DMS 273 treated with DMSO at 0.1 percent for 48 hours (cell line): ENCODE data around the gene AFF3.

Experiments
- DNase-seq: peaks from one replicate; lab custom pipeline; 2025; lab: John Stamatoyannopoulos, UW

Gene AFF3

DNA sequence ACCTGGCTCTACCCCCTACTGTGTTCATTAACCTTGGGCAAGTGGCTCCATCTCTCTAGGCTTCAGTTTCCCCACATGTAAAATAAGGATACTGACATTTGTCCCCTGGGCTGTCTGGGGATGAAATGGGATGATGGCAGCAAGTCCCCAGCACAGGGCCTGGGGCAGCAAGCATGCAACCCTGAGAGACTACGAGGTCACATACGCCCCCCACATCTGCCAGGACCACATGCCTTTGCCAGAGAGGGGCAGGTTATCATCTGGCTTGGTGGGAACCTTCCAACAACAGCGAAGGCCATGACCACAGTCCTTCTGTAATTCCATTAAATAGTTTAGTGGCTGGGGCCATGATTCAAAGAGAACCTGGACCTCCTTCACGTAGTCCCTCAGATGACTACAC is 506.7 kb downstream of the AFF3 start:
- DNase-seq = no peak

DNA sequence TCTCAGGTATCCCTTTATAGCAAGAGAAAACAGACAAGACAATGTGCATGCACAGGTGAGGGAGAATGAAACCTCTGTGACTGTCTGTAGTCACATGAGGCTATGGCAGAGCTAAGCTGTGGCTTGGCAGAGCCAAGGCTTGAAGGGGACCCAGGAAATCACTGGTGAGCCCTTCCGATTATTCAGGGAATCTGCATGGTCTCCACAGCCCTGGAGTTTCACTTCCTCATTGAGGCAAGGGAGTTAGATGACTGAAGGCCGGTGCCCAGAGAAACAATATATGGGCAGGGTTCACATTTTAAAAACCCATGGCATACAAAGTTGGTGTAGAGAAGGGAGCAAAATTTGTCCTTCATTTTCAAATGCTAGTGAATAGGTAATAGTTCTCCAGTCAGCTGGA is 508.2 kb downstream of the AFF3 start:
- DNase-seq = no peak

DNA sequence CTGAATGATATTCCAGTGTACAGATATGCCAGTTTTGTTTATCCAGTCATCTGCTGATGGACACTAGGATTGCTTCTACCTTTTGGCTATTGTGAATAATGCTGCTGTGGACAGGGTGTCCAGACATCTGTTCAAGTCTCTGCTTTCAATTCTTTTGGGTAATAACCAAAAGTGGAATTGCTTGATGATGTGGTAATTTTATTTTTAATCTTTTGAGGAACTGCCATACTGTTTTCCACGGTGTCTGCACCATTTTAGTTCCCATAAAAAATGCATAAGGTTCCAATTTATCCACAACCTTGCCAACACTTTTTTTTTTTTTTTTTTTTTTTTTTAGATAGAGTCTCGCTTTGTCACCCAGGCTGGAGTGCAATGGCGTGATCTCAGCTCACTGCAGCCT is 510.7 kb downstream of the AFF3 start:
- DNase-seq = no peak

DNA sequence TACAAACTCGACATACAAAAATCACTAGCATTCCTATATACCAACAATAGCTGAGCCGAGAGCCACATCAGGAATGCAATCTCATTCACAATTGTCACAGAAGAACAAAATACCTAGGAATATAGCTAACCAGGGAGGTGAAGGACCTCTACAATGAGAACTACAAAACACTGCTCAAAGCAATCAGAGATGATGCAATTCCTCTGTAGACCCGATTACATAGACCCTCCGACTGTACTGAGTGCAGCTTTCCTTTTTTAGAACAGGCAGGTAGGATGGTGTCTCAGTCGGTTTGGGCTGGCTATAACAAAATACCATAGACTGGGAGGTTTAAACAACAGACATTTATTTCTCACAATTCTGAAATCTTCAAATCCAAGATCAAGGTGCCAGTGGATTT is 513.1 kb downstream of the AFF3 start:
- no peak for DNase-seq

DNA sequence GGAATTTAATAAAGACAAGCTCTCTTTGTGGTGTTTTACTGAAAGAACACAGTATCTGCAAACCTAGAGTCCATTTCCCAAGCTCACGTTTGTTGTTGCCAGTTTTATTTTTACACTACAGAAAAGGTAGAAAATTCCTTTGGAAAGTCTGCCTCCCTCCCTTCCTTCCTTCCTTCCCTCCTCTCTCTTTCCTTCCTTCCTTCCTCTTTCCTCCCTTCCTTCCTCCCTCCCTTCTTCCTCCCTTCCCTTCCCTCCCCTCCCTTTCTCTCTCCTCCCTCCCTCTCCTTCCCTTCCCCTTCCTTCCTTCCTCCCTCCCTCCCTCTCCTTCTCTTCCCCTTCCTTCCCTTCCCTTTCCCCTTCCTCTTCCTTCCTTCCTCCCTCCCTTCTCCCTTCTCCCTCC is 516.2 kb downstream of the AFF3 start:
- no peak for DNase-seq

DNA sequence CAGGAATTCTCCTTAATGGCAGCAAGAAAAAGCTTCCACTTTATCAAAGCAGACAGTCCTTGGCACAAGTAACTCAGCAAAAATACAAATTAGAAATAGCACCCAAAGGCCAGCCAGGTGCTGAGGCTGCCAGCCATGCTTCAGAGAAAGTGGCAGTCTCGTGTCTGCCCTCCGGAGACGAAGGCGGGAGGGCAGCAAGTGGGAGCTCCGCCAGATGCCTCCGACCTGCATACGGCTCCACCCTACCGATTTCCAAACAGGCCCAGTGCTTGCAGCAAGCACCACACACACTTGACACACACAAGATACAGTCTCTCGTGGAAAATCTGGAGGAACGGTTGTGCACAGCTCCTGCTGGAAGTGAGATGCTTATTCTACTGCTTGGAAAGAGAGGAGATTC is 517.7 kb downstream of the AFF3 start:
- no peak for DNase-seq

DNA sequence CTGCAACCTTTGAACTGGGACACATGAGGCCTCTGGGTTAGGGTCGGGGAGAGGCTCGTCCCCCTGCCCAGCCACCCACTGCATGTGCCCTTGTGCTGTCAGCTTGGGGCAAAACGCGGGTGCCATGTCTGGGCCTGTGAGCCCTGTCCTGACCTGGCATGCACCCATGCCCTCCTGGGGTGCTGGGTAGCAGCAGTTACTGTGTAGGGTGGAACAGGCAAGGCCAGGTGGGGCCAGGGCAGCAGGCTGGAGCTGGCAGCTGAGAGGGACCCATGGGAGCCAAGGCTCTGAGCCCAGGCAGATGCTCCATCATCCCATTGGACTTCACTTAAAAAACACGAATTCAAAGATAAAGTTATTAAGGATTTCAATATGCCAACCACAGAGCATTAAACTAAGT is 518.8 kb downstream of the AFF3 start:
- no peak for DNase-seq

DNA sequence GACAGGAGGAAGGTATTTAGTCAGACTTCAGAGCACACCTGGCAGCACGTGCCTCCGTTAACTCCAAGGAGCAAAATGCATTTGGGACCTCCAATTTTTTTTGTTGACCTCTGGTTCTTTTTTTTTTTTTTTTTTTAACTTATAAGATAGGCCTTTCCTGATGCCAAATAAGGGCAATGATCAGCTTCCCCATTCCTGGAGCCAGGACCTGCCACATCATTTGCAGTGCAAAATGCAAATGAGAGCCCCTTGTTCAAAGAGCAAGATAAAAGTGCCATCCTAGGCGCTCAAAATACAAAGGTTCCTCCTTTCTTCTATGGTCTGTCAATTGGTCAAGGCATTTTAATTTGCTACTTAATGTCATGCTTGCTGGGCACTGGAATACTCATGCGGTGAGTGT is 519.4 kb downstream of the AFF3 start:
- no peak for DNase-seq

DNA sequence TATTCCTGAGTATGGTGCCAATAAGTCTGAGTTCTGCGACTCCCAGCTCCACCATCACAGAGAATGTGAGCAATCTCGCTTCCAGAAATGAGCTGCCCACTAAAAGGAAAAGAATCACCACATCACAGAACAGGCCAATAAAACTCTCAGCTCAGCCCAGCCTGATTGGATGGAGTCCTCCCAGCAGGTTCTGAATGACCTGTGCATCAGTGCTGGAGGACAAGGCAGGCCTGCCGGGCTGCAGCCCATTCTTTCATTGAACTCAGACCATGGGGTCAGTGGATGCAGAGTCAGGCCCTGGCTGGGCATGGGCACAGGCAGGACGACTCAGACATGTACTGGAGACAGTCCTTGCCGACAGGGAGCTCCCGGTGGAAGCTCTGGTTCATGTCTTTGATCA is 519.9 kb downstream of the AFF3 start:
- no peak for DNase-seq

DNA sequence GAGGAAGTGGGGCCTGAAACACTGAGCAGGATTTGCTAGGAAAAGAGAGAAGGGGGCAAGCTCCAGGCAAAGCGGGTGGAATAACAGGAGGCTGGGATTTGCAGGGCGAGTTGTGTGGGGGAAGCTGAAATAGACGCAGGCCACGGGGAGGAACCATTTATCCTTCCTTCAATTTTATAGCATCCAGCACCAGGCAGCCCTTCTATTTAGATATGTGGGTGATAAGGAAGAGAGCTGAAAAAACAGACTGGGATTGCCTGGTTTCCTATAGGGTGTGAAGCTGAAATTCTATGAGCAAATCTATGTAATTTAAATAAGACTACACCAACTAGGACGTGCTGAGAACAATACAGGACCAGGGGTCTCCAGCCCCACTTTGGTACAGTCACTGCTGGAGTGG is 520.6 kb downstream of the AFF3 start:
- no peak for DNase-seq

DNA sequence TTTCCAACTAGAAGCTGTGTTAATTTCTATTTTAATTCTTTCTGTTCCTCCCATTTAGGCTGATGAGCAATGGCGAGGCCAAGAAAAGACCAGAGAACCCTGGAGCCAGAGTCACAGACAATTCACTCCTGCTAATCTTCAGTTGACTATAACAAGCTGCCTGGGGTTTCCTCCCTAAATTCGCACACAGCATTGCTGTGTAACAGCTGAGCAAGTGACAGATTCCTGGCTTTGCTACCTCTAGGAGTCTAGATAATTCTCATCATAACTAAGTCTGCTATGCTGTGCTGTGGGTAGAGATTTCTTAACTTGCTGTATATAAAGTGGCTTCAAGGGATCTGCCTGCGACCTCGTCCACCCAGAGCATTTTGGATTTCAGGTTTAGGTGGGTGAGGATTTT is 521.3 kb downstream of the AFF3 start:
- no peak for DNase-seq

DNA sequence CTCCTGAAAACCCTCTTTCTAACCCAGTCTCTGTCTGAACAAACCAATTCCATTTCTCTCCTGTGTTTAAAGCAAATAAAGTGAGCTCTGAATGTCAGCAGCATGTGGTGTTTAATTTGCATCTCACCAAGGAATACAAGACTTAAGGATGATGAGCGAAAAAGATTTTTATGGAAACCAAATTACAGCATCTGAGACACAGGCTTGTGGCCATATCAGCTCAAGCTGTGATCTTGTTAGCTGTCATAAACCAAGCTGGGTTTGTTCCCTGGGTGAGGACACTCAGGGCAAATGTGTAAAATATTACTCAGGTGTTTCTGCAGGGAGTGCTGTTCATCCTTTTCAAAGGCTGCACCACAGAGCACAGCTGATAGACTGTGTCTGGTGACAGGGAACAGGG is 523.2 kb downstream of the AFF3 start:
- DNase-seq = no peak

DNA sequence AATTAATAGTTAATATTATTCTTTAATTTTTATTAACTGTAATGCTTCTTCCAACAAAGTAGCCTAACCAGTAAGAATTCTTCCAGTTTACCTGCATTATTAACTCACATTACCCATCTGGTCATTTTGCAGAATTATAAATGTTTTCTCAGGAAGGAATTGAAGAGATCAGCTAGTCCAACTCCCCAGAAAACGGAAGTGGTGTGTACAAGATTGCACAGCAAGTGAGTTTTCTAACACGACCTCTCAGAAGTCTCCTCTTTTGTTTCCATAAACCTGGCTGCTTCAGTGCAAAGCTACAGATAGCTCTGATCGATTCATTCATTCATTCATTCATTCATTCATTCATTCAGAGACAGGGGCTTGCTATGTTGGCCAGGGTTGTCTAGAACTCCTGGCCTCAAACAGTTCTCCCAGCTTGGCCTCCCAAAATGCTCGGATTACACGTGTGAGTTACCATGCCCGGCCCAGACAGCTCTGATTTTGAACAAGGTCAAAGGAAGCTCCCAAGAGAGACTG is 523.8 kb downstream of the AFF3 start:
- DNase-seq = no peak

DNA sequence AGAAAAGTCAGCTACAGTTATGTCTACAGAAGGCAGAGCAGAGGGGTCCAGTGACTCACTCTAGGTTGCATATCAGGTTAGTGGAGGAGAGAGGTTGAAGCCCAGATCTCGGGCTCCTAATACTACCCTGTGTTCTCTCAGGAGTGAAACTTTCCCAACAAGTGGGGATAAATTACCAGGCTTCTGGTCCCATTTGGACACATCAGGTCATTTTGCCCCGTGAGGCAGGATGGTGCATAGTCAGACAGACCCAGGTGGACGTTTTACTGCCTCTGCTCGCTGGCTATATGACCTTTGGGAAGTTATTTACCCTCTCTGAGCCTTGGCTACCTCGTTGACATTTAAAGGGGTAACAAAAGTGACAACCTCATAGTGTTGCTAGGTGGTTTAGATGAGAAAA is 524.6 kb downstream of the AFF3 start:
- no peak for DNase-seq

DNA sequence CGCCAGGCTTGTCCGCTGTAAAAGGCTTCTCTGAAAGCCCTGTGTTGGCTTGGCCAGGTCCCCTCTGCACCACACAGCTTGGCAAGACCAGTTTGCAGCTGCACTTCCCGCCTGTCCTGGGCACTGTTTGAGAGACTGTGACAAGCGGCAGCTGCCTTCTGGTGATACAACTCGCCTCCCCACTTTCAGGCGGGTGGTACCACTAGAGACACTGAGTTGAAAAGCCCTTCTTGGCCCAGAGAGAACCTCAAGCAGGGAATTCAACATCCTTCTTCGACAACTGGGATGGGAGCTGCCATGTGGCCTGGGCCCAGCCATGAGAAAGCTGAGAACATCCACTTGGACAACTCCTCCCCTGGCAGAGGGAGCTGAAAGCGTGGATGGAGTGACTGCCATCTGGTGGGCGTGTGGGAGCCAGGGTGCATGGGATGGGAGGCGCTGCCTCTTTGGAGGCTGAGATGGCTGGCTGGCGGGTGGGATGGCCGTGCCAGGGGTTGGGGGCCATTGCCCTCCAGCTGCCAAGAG is 527.1 kb downstream of the AFF3 start:
- DNase-seq = no peak

DNA sequence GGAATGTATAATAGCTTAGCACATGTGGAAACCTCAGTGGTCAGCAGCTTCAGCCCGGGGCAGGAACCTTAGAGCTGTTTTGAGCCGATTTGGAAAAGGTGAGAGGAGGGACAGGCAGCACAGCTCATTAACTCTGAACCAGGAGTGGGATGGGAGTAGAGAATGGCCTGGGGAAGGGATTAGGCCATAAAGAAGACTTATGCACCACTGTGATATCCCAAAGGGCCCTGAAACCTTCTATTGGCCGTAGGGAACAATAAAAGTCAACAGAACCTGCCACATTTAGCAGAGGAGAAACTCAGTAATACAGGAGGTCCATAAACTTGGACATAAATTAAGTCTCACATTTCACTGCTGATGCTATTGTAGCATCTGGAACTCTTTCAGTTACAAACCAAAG is 528.4 kb downstream of the AFF3 start:
- no peak for DNase-seq

DNA sequence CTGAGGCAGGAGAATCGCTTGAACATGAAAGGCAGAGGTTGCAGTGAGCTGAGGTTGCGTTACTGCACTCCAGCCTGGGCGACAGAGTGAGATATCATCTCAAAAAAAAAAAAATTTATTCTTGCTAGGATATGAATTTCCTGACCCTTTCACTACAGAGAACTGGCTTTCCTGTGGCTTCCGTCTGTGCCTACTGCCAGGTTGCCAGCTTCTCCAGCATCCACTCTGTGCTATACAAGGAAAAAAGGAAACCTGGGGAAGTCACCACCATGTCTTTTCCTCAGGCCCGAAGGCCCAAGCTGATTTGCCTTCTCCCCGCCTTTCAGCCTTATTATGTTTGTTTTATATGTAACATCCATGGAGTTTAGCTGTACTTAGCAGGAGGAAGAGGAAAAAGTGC is 530.6 kb downstream of the AFF3 start:
- no peak for DNase-seq

DNA sequence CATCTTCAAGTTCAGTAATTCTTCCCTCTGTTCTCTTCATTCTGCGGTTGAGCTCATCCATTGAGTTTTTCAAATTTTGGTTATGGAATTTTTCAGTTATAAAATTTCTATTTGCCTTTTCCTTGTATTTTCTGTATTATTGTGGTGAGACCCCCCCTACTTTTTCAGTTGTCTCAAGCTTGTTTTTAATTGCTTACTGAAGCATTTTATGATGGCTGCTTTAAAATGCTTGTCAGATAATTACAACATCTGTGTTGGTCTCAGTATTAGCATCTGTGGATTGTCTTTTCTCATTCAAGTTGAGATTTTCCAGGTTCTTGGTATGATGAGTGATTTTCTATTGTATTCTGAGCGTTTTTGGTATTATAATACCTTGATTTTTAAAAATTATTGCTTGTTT is 531.4 kb downstream of the AFF3 start:
- DNase-seq = no peak

DNA sequence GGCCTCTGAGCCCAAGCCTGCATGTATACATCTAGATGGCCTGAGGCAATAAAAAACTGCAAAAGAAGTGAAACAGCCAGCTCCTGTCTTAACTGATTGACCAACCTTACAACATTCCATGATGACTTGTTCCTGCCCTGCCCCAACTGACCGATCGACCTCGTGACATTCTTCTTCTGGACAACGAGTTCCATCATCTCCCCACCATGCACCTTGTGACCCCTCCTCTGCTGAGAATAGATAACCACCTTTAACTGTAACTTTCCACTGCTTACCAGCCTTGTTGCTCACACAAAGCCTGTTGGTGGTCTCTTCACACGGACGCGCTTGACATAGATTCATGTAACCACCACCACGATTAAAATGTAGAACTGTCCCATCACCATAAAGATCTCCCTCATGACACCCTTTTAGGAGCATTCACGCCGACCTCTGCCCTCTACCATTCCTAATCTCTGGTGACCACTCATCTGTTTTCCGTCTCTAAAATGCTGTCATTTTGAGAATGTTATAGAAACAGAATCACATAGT is 532.5 kb downstream of the AFF3 start:
- DNase-seq = no peak

DNA sequence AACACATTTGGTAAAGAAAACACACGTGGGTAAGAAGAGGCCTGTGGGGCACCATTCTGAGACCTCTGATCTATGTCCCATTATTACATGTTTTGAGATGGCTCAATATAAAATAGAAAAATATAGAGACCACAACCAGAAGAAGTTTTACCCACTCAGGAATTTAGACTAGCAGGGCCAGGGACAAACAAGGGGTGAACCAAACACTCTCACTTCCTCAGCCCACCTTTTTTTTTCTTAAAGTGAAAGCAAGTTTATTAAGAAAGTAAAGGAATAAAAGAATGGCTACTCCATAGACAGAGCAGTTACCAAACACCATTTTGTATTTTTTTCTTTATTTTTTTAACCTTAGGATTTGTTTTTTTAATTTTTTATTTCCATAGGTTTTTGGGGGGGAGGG is 533.5 kb downstream of the AFF3 start:
- no peak for DNase-seq

DNA sequence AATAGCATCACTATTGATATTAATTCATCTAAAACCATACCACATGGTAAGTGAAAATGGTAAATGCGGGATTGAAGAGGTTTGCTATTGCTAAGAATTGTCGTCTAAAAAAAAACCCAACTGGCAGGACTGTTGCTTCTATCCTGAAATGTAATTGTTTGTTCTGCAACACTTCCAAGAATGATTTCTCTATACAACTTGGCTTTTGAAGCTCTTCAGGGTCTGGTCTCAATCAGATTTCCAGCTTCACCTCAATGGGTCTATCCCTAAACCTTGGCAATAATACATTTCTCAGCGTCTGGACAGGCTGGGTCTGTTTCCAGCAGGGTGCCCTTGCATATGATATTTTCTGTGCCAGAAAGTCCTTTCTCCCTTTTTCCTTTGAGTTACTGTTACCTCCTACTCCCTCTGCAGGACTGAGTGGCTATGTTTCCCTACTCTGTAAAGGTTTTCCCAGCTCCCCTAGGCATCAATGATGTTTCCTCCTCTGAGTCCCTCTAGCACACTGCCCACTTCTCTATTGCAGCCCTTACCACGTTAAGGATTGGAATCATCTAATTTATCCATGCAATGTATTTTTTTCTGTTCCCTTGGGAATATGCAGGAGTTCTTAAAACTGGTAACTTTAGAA is 534.4 kb downstream of the AFF3 start:
- no peak for DNase-seq

DNA sequence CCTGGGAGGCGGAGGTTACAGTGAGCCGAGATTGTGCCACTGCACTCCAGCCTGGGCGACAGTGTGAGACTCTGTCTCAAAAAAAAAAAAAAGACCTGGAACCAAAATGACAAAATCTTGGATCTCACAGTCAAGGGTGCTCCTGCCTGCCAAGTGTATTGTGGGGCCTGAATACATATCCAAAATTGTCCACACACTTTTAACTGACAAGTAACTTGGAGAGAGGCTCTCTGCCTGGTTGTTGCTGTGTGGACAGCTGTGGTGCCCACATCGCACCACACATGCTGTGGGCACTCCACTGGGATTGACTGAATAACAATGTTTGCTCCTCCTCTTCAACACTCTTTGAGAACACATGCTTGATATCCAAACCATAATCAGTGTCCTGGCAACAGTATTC is 534.9 kb downstream of the AFF3 start:
- no peak for DNase-seq

DNA sequence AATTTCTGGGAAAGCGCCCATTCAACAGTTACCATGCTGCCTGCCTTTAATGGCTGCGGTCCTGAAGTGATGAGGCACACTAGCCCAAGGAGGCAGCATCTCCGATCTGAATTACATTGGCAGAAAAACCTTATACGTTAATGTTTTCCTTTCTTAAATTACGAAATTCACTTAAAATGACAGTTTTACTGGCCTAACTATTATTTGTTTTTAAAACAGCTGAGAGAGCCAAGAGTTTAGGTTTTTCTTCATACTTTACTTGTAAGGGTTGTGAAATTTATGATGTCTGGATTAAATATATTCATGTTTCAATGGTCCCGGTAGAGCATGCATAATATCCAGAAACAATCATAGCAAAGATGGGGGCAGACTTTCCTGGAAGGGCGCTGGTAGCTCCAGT is 537.4 kb downstream of the AFF3 start:
- no peak for DNase-seq

DNA sequence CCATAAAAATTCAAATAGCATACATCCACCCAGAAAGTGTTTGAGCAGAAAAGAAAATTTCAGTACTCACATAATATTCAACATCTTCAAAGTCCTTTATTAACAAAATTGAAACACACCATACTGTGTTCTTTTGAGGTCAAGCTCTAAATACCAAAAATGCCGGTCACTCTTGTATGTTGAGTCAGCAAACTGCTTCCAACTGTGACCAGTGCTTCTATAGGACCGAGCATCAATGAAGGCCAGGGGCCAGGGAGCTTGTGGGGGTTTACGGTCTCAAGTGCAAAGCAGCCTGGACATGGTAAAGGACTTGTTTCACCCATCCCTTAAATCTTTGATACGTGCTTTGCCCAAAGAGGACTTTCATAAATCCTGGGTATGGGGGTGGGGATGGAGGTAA is 539.9 kb downstream of the AFF3 start:
- DNase-seq = no peak
